HEK293 (cell line): ENCODE data around the gene RIPK4.

Source experiments
- KLF8 ChIP-seq: fragments of 450-650 bp; formaldehyde crosslinking; IDR thresholded peaks from 2 replicates; pipeline ENCODE4 v1.5.1; 2016; ENCODE audit warnings: missing biosample characterization, missing genetic modification characterization
- ZBTB17 ChIP-seq: fragments of 450-650 bp; formaldehyde crosslinking; IDR thresholded peaks from 2 replicates; pipeline ENCODE4 v1.5.1; 2016; ENCODE audit warnings: missing biosample characterization, missing genetic modification characterization
- ZNF707 ChIP-seq: fragments of 450-650 bp; formaldehyde crosslinking; IDR thresholded peaks from 2 replicates; pipeline ENCODE4 v1.5.1; 2016; ENCODE audit warnings: missing biosample characterization, missing genetic modification characterization
- TF ChIP-seq, protein P1 (sequence below): fragments of 450-650 bp; formaldehyde crosslinking; IDR thresholded peaks from 2 replicates; pipeline ENCODE4 v1.5.1; 2016; ENCODE audit warnings: missing biosample characterization, missing genetic modification characterization
- TF ChIP-seq, protein P2 (sequence below): fragments of 450-650 bp; formaldehyde crosslinking; IDR thresholded peaks from 2 replicates; pipeline ENCODE4 v1.5.1; 2016; ENCODE audit warnings: missing biosample characterization, missing genetic modification characterization
- TF ChIP-seq, protein P3 (sequence below): fragments of 450-650 bp; formaldehyde crosslinking; IDR thresholded peaks from 2 replicates; pipeline ENCODE4 v1.5.1; 2016; ENCODE audit warnings: missing biosample characterization, missing genetic modification characterization
- TF ChIP-seq, protein P4 (sequence below): fragments of 450-650 bp; formaldehyde crosslinking; IDR thresholded peaks from 2 replicates; pipeline ENCODE4 v1.5.1; 2016; ENCODE audit warnings: missing biosample characterization, missing genetic modification characterization
- TF ChIP-seq, protein P5 (sequence below): fragments of 450-650 bp; IDR thresholded peaks from 2 replicates; pipeline ENCODE4 v1.5.1; 2018; ENCODE audit warnings: missing biosample characterization, missing genetic modification characterization
- TF ChIP-seq, protein P6 (sequence below): fragments of 450-650 bp; formaldehyde crosslinking; IDR thresholded peaks from 2 replicates; pipeline ENCODE4 v1.5.1; 2016; ENCODE audit warnings: missing biosample characterization, missing genetic modification characterization, low read depth

DNA sequence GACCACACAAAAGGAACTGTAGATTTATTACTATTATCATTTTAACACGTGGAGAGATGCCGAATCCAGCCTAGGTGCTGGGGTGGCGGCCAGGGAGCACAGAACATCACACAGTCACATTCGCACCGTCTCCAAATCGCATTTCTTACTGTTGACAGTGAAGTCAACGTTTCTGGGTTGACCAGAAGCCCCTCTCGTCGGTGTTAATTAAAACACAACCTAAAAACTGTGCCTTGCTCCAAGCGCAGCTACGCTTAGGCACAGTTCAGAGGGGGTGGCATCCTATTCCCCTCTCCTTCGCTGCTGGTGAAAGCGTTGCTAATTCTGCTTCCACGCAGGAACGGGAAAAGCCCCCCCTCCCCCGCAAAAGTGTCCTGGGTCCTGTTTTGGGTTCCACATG lies 4.1 kb downstream of the RIPK4 start:
- TF ChIP-seq, protein P1, sequence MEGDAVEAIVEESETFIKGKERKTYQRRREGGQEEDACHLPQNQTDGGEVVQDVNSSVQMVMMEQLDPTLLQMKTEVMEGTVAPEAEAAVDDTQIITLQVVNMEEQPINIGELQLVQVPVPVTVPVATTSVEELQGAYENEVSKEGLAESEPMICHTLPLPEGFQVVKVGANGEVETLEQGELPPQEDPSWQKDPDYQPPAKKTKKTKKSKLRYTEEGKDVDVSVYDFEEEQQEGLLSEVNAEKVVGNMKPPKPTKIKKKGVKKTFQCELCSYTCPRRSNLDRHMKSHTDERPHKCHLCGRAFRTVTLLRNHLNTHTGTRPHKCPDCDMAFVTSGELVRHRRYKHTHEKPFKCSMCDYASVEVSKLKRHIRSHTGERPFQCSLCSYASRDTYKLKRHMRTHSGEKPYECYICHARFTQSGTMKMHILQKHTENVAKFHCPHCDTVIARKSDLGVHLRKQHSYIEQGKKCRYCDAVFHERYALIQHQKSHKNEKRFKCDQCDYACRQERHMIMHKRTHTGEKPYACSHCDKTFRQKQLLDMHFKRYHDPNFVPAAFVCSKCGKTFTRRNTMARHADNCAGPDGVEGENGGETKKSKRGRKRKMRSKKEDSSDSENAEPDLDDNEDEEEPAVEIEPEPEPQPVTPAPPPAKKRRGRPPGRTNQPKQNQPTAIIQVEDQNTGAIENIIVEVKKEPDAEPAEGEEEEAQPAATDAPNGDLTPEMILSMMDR (tag by site-specific recombination), result no peak
- TF ChIP-seq, protein P2, sequence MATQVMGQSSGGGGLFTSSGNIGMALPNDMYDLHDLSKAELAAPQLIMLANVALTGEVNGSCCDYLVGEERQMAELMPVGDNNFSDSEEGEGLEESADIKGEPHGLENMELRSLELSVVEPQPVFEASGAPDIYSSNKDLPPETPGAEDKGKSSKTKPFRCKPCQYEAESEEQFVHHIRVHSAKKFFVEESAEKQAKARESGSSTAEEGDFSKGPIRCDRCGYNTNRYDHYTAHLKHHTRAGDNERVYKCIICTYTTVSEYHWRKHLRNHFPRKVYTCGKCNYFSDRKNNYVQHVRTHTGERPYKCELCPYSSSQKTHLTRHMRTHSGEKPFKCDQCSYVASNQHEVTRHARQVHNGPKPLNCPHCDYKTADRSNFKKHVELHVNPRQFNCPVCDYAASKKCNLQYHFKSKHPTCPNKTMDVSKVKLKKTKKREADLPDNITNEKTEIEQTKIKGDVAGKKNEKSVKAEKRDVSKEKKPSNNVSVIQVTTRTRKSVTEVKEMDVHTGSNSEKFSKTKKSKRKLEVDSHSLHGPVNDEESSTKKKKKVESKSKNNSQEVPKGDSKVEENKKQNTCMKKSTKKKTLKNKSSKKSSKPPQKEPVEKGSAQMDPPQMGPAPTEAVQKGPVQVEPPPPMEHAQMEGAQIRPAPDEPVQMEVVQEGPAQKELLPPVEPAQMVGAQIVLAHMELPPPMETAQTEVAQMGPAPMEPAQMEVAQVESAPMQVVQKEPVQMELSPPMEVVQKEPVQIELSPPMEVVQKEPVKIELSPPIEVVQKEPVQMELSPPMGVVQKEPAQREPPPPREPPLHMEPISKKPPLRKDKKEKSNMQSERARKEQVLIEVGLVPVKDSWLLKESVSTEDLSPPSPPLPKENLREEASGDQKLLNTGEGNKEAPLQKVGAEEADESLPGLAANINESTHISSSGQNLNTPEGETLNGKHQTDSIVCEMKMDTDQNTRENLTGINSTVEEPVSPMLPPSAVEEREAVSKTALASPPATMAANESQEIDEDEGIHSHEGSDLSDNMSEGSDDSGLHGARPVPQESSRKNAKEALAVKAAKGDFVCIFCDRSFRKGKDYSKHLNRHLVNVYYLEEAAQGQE (tag by site-specific recombination), result no peak
- no peak for TF ChIP-seq ZBTB17 (tag by site-specific recombination)
- TF ChIP-seq, protein P3, sequence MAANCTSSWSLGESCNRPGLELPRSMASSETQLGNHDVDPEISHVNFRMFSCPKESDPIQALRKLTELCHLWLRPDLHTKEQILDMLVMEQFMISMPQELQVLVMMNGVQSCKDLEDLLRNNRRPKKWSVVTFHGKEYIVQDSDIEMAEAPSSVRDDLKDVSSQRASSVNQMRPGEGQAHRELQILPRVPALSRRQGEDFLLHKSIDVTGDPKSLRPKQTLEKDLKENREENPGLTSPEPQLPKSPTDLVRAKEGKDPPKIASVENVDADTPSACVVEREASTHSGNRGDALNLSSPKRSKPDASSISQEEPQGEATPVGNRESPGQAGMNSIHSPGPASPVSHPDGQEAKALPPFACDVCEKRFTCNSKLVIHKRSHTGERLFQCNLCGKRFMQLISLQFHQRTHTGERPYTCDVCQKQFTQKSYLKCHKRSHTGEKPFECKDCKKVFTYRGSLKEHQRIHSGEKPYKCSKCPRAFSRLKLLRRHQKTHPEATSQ (tag by site-specific recombination), result no peak
- TF ChIP-seq ZNF707 (tag by site-specific recombination), result no peak
- TF ChIP-seq, protein P4, sequence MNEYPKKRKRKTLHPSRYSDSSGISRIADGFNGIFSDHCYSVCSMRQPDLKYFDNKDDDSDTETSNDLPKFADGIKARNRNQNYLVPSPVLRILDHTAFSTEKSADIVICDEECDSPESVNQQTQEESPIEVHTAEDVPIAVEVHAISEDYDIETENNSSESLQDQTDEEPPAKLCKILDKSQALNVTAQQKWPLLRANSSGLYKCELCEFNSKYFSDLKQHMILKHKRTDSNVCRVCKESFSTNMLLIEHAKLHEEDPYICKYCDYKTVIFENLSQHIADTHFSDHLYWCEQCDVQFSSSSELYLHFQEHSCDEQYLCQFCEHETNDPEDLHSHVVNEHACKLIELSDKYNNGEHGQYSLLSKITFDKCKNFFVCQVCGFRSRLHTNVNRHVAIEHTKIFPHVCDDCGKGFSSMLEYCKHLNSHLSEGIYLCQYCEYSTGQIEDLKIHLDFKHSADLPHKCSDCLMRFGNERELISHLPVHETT, result no peak
- TF ChIP-seq, protein P5, sequence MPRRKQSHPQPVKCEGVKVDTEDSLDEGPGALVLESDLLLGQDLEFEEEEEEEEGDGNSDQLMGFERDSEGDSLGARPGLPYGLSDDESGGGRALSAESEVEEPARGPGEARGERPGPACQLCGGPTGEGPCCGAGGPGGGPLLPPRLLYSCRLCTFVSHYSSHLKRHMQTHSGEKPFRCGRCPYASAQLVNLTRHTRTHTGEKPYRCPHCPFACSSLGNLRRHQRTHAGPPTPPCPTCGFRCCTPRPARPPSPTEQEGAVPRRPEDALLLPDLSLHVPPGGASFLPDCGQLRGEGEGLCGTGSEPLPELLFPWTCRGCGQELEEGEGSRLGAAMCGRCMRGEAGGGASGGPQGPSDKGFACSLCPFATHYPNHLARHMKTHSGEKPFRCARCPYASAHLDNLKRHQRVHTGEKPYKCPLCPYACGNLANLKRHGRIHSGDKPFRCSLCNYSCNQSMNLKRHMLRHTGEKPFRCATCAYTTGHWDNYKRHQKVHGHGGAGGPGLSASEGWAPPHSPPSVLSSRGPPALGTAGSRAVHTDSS (tag by site-specific recombination), result no peak
- TF ChIP-seq KLF8 (tag by site-specific recombination), result no peak
- TF ChIP-seq, protein P6, sequence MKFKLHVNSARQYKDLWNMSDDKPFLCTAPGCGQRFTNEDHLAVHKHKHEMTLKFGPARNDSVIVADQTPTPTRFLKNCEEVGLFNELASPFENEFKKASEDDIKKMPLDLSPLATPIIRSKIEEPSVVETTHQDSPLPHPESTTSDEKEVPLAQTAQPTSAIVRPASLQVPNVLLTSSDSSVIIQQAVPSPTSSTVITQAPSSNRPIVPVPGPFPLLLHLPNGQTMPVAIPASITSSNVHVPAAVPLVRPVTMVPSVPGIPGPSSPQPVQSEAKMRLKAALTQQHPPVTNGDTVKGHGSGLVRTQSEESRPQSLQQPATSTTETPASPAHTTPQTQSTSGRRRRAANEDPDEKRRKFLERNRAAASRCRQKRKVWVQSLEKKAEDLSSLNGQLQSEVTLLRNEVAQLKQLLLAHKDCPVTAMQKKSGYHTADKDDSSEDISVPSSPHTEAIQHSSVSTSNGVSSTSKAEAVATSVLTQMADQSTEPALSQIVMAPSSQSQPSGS, result no peak
